ENCODE results near the gene NR2C2. TPM values are rescaled to one million over a fixed set of nuclear protein-coding genes. Genes with fewer than 3 reads are reported as not detected.

Gene NR2C2
- total RNA-seq, 1 donor from 2014 or later = 40.0 TPM

GRCh38 chr3:15011174-15011573 is 63.8 kb downstream of the NR2C2 start:
- intact Hi-C loops (cut with DNase I) = no loop called here
- Histone ChIP-seq H3K4me1 (no peaks in the 10 kb centered on the region), H3K9me3 (no peaks in the 10 kb centered on the region), H3K27me3 (no peaks in the 10 kb centered on the region), H3K4me3 (no peak overlapping the region), H3K36me3 (peaks cover 0 to 37% of the 10 kb centered on the region in 2 donors), H3K27ac (no peak overlapping the region)
- DNase-seq (ENCODE audit: extremely low spot score in 2 of 2) = no peak
- TF ChIP-seq POLR2A (IDR thresholded peaks at IDR 0.05) (no peak), POLR2AphosphoS5 (IDR thresholded peaks at IDR 0.05; ENCODE audit: insufficient read depth in 1 of 2, low read depth in 1 of 2) (no peak)

GRCh38 chr3:15014606-15015328 is 67.4 kb downstream of the NR2C2 start:
- H3K36me3 ChIP-seq = peaks cover 0 to 46% of the 10 kb centered on the region in 2 donors
- no peak overlapping the region for H3K27ac ChIP-seq
- H3K27me3 ChIP-seq = no peaks in the 10 kb centered on the region
- no peak for DNase-seq (ENCODE audit: extremely low spot score in 2 of 2)
- intact Hi-C loops (cut with DNase I) = no loop called here
- H3K4me3 ChIP-seq = no peak overlapping the region
- TF ChIP-seq CTCF (IDR thresholded peaks at IDR 0.05) (no peak), POLR2A (IDR thresholded peaks at IDR 0.05) (no peak), POLR2AphosphoS5 (IDR thresholded peaks at IDR 0.05; ENCODE audit: insufficient read depth in 1 of 2, low read depth in 1 of 2) (no peak)
- no peaks in the 10 kb centered on the region for H3K4me1 ChIP-seq
- no peaks in the 10 kb centered on the region for H3K9me3 ChIP-seq

- Histone ChIP-seq H3K4me3 (no peak overlapping the region), H3K27me3 (no peaks in the 10 kb centered on the region), H3K27ac (no peak overlapping the region), H3K36me3 (peaks cover 0 to 53% of the 10 kb centered on the region in 2 donors), H3K9me3 (no peaks in the 10 kb centered on the region), H3K4me1 (no peaks in the 10 kb centered on the region)
- no peak for DNase-seq (ENCODE audit: extremely low spot score in 2 of 2)
- intact Hi-C loops (cut with DNase I) = no loop called here
- TF ChIP-seq POLR2AphosphoS5 (IDR thresholded peaks at IDR 0.05; ENCODE audit: insufficient read depth in 1 of 2, low read depth in 1 of 2) = no peak
- TF ChIP-seq POLR2A (IDR thresholded peaks at IDR 0.05) = no peak
- no peak for TF ChIP-seq CTCF (IDR thresholded peaks at IDR 0.05)
These were observed 68.1 kb downstream of the NR2C2 start for GRCh38 chr3:15015456-15015855.

GRCh38 chr3:15017191-15017590 is 69.8 kb downstream of the NR2C2 start:
- H3K9me3 ChIP-seq = no peaks in the 10 kb centered on the region
- intact Hi-C loops (cut with DNase I) = no loop called here
- H3K27ac ChIP-seq = no peak overlapping the region
- H3K36me3 ChIP-seq = peaks cover 0 to 65% of the 10 kb centered on the region in 2 donors
- TF ChIP-seq POLR2A (IDR thresholded peaks at IDR 0.05) (no peak), POLR2AphosphoS5 (IDR thresholded peaks at IDR 0.05; ENCODE audit: insufficient read depth in 1 of 2, low read depth in 1 of 2) (no peak), CTCF (IDR thresholded peaks at IDR 0.05) (no peak)
- H3K27me3 ChIP-seq = no peaks in the 10 kb centered on the region
- DNase-seq (ENCODE audit: extremely low spot score in 2 of 2) = no peak
- H3K4me1 ChIP-seq = no peaks in the 10 kb centered on the region
- no peak overlapping the region for H3K4me3 ChIP-seq

GRCh38 chr3:15023249-15023648 is 75.9 kb downstream of the NR2C2 start:
- TF ChIP-seq POLR2AphosphoS5 (IDR thresholded peaks at IDR 0.05; ENCODE audit: insufficient read depth in 1 of 2, low read depth in 1 of 2) (no peak), CTCF (IDR thresholded peaks at IDR 0.05) (no peak), POLR2A (IDR thresholded peaks at IDR 0.05) (no peak)
- no peaks in the 10 kb centered on the region for H3K4me1 ChIP-seq
- no peak overlapping the region for H3K27ac ChIP-seq
- H3K4me3 ChIP-seq = no peak overlapping the region
- H3K9me3 ChIP-seq = no peaks in the 10 kb centered on the region
- DNase-seq (ENCODE audit: extremely low spot score in 2 of 2) = no peak
- intact Hi-C loops (cut with DNase I) = no loop called here
- no peaks in the 10 kb centered on the region for H3K27me3 ChIP-seq
- H3K36me3 ChIP-seq = peaks cover 0 to 73% of the 10 kb centered on the region in 2 donors
